HepG2 (cell line): Measurements from ENCODE around the gene RBMS2. TPM values are rescaled to one million over a fixed set of nuclear protein-coding genes. Genes with fewer than 3 reads are reported as not detected.

Experiments used
- HOXA3 ChIP-seq: sonication (generic); formaldehyde crosslinking; IDR thresholded peaks from 2 replicates; pipeline ENCODE4 v1.5.0; 2020; ENCODE audit warnings: missing genetic modification reagents
- RBM22 ChIP-seq: fragments of 200-400 bp; formaldehyde crosslinking; optimal IDR thresholded peaks from 2 replicates; pipeline ENCODE3; 2017; ENCODE audit warnings: mild to moderate bottlenecking, low read length, moderate library complexity
- THYN1 ChIP-seq: sonication (generic); formaldehyde crosslinking; IDR thresholded peaks from 2 replicates; pipeline ENCODE4 v1.8.1; 2023; ENCODE audit warnings: low read depth, mild to moderate bottlenecking, moderate library complexity, missing genetic modification reagents, borderline replicate concordance
- ZBTB42 ChIP-seq: sonication (generic); formaldehyde crosslinking; IDR thresholded peaks from 2 replicates; pipeline ENCODE4 v1.5.0; 2020; ENCODE audit warnings: mild to moderate bottlenecking, missing genetic modification reagents
- ZNF136 ChIP-seq: sonication (generic); formaldehyde crosslinking; IDR thresholded peaks from 2 replicates; pipeline ENCODE4 v1.8.1; 2022; ENCODE audit warnings: low read depth, mild to moderate bottlenecking, moderate library complexity, missing genetic modification reagents
- ZNF670 ChIP-seq: sonication (generic); formaldehyde crosslinking; IDR thresholded peaks from 2 replicates; pipeline ENCODE4 v1.8.0; 2022; ENCODE audit warnings: mild to moderate bottlenecking, missing genetic modification reagents, borderline replicate concordance
- ZZZ3 ChIP-seq: sonication (generic); formaldehyde crosslinking; IDR thresholded peaks from 2 replicates; pipeline ENCODE4 v1.4.0; 2020; ENCODE audit warnings: missing genetic modification reagents, mild to moderate bottlenecking, borderline replicate concordance
- polyA plus RNA-seq, 8 experiments: library from polyadenylated mRNA; depleted of rRNA in 3 of 8; stranded (reverse) in 7 of 8; unstranded in 1 of 8; fragments of >200 nt; fragmentation: Illumina TruSeq in 4 of 8; extraction: Trizol in 4 of 8; gene quantifications; 2 replicates each; pipeline versions ENCODE4 v1.2.1 to v1.2.3, GENCODE V29; 2011 to 2016; ENCODE audit warnings: low read depth in 4 of 8, missing spikeins in 1 of 8, mixed read lengths in 1 of 8; ENCODE audit not compliant: insufficient read depth in 1 of 8
- total RNA-seq, 5 experiments: library from RNA; depleted of rRNA; stranded (reverse); fragments of >200 nt; fragmentation: Illumina TruSeq; extraction: Trizol; gene quantifications; 2 replicates each; pipeline ENCODE4 v1.2.3, GENCODE V29; 2016; ENCODE audit warnings: low read depth in 1 of 5
- TF ChIP-seq, protein P1 (sequence below): sonication (generic); formaldehyde crosslinking; IDR thresholded peaks from 2 replicates; pipeline ENCODE4 v1.8.0; 2022; ENCODE audit warnings: mild to moderate bottlenecking, missing genetic modification reagents
- TF ChIP-seq, protein P2 (sequence below), 2 experiments: fragments of 450-650 bp in 1 of 2; sonication (generic) in 1 of 2; formaldehyde crosslinking; IDR thresholded peaks; 2 replicates each; pipeline versions ENCODE4 v1.5.0 to v1.8.0; 2020 to 2022; ENCODE audit warnings: mild to moderate bottlenecking in 1 of 2, missing genetic modification reagents in 1 of 2
- TF ChIP-seq, protein P3 (sequence below): sonication (generic); formaldehyde crosslinking; IDR thresholded peaks from 2 replicates; pipeline ENCODE4 v1.8.0; 2023; ENCODE audit warnings: mild to moderate bottlenecking, missing genetic modification reagents
- TF ChIP-seq, protein P4 (sequence below): sonication (generic); formaldehyde crosslinking; IDR thresholded peaks from 2 replicates; pipeline ENCODE4 v1.5.0; 2020; ENCODE audit warnings: mild to moderate bottlenecking, missing genetic modification reagents
- TF ChIP-seq, protein P5 (sequence below): sonication (generic); formaldehyde crosslinking; IDR thresholded peaks from 2 replicates; pipeline ENCODE4 v1.5.0; 2020; ENCODE audit warnings: mild to moderate bottlenecking, missing genetic modification reagents, borderline replicate concordance
- TF ChIP-seq, protein P6 (sequence below), 2 experiments: sonication (generic) in 1 of 2; formaldehyde crosslinking in 1 of 2; IDR thresholded peaks; 2 replicates each; pipeline versions ENCODE4 v1.4.0 to v1.6.1; 2018 to 2020; ENCODE audit warnings: missing genetic modification reagents in 2 of 2, borderline replicate concordance in 1 of 2, low read depth in 1 of 2, mild to moderate bottlenecking in 1 of 2, missing biosample characterization in 1 of 2

The RBMS2 gene
- total and polyA plus RNA-seq, 2 of the 13 experiments (the other 11 are each of a cell fraction or from before 2014, with no cell fraction given): 0.53 to 7.4 TPM

DNA sequence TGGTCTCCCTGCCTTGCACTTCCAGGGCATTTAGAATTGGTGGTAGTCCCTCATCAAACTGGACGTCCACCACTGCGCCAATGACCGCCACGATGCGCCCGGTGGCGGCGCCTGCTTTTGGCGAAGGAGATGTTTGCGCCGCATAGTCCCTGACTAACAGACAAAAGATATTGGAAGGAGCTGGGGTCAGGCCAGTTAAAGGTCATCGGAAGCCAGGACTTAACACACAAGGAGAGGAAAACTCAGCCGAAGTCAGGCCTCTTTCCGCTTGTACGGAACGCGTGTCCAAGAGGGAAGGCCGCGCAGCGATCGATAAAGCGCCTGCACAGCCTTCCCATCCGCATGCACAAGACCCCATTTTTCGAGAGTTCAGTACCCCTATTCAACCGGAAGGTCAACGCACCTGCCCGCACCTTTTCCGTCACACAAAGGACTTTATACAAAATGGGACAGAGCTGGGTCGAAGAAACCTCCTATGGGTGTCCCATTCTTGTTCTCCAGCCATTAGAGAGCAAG, 123.6 kb downstream of the RBMS2 start (continued):
- TF ChIP-seq, protein P1, sequence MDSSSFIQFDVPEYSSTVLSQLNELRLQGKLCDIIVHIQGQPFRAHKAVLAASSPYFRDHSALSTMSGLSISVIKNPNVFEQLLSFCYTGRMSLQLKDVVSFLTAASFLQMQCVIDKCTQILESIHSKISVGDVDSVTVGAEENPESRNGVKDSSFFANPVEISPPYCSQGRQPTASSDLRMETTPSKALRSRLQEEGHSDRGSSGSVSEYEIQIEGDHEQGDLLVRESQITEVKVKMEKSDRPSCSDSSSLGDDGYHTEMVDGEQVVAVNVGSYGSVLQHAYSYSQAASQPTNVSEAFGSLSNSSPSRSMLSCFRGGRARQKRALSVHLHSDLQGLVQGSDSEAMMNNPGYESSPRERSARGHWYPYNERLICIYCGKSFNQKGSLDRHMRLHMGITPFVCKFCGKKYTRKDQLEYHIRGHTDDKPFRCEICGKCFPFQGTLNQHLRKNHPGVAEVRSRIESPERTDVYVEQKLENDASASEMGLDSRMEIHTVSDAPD (CRISPR knock-in tag): 0 out of 2 replicates have a peak, but pooled peaks have one; percentile 40
- TF ChIP-seq, protein P2, sequence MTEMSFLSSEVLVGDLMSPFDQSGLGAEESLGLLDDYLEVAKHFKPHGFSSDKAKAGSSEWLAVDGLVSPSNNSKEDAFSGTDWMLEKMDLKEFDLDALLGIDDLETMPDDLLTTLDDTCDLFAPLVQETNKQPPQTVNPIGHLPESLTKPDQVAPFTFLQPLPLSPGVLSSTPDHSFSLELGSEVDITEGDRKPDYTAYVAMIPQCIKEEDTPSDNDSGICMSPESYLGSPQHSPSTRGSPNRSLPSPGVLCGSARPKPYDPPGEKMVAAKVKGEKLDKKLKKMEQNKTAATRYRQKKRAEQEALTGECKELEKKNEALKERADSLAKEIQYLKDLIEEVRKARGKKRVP (CRISPR knock-in tag; IDR thresholded peaks at IDR 0.05): no peak
- TF ChIP-seq, protein P3, sequence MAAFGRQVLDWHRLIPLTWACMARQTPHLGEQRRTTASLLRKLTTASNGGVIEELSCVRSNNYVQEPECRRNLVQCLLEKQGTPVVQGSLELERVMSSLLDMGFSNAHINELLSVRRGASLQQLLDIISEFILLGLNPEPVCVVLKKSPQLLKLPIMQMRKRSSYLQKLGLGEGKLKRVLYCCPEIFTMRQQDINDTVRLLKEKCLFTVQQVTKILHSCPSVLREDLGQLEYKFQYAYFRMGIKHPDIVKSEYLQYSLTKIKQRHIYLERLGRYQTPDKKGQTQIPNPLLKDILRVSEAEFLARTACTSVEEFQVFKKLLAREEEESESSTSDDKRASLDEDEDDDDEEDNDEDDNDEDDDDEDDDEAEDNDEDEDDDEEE: peak; percentile 8; the same call in 1 of the 2 replicates
- TF ChIP-seq ZBTB42 (CRISPR knock-in tag) (0 out of 2 replicates have a peak, but pooled peaks have one; percentile 31), ZZZ3 (CRISPR knock-in tag) (0 out of 2 replicates have a peak, but pooled peaks have one; percentile 20), RBM22 (no peak), ZNF136 (no peak), THYN1 (CRISPR knock-in tag) (no peak), HOXA3 (CRISPR knock-in tag) (0 out of 2 replicates have a peak, but pooled peaks have one; percentile 1), ZNF670 (no peak)
- TF ChIP-seq, protein P4, sequence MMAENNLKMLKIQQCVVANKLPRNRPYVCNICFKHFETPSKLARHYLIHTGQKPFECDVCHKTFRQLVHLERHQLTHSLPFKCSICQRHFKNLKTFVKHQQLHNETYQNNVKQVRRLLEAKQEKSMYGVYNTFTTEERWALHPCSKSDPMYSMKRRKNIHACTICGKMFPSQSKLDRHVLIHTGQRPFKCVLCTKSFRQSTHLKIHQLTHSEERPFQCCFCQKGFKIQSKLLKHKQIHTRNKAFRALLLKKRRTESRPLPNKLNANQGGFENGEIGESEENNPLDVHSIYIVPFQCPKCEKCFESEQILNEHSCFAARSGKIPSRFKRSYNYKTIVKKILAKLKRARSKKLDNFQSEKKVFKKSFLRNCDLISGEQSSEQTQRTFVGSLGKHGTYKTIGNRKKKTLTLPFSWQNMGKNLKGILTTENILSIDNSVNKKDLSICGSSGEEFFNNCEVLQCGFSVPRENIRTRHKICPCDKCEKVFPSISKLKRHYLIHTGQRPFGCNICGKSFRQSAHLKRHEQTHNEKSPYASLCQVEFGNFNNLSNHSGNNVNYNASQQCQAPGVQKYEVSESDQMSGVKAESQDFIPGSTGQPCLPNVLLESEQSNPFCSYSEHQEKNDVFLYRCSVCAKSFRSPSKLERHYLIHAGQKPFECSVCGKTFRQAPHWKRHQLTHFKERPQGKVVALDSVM: no peak
- TF ChIP-seq, protein P5, sequence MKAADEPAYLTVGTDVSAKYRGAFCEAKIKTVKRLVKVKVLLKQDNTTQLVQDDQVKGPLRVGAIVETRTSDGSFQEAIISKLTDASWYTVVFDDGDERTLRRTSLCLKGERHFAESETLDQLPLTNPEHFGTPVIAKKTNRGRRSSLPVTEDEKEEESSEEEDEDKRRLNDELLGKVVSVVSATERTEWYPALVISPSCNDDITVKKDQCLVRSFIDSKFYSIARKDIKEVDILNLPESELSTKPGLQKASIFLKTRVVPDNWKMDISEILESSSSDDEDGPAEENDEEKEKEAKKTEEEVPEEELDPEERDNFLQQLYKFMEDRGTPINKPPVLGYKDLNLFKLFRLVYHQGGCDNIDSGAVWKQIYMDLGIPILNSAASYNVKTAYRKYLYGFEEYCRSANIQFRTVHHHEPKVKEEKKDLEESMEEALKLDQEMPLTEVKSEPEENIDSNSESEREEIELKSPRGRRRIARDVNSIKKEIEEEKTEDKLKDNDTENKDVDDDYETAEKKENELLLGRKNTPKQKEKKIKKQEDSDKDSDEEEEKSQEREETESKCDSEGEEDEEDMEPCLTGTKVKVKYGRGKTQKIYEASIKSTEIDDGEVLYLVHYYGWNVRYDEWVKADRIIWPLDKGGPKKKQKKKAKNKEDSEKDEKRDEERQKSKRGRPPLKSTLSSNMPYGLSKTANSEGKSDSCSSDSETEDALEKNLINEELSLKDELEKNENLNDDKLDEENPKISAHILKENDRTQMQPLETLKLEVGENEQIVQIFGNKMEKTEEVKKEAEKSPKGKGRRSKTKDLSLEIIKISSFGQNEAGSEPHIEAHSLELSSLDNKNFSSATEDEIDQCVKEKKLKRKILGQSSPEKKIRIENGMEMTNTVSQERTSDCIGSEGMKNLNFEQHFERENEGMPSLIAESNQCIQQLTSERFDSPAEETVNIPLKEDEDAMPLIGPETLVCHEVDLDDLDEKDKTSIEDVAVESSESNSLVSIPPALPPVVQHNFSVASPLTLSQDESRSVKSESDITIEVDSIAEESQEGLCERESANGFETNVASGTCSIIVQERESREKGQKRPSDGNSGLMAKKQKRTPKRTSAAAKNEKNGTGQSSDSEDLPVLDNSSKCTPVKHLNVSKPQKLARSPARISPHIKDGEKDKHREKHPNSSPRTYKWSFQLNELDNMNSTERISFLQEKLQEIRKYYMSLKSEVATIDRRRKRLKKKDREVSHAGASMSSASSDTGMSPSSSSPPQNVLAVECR: no peak
- TF ChIP-seq, protein P6, sequence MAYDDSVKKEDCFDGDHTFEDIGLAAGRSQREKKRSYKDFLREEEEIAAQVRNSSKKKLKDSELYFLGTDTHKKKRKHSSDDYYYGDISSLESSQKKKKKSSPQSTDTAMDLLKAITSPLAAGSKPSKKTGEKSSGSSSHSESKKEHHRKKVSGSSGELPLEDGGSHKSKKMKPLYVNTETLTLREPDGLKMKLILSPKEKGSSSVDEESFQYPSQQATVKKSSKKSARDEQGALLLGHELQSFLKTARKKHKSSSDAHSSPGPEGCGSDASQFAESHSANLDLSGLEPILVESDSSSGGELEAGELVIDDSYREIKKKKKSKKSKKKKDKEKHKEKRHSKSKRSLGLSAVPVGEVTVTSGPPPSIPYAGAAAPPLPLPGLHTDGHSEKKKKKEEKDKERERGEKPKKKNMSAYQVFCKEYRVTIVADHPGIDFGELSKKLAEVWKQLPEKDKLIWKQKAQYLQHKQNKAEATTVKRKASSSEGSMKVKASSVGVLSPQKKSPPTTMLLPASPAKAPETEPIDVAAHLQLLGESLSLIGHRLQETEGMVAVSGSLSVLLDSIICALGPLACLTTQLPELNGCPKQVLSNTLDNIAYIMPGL (CRISPR knock-in tag; IDR thresholded peaks at IDR 0.05; ENCODE audit: borderline replicate concordance in 1 of 2, low read depth in 1 of 2): peak in 1 of 2 experiments; percentile 65; a peak in 2 of 4 replicates
